OCI-LY3 (cell line): Measurements from ENCODE around the gene MPRIP.

Experiments used
- CTCF ChIP-seq: fragments of 200-600, 300-600 bp; sonication (generic); IDR thresholded peaks from 2 replicates; pipeline ENCODE4 v1.5.1; 2014; ENCODE audit warnings: antibody characterized with exemption, low read length, low read depth
- EZH2phosphoT487 ChIP-seq: fragments of 200-600 bp; shearing (Covaris generic); IDR thresholded peaks from 2 replicates; pipeline ENCODE4 v1.6.1; 2018; ENCODE audit warnings: antibody characterized with exemption, mixed run types, low read depth

DNA sequence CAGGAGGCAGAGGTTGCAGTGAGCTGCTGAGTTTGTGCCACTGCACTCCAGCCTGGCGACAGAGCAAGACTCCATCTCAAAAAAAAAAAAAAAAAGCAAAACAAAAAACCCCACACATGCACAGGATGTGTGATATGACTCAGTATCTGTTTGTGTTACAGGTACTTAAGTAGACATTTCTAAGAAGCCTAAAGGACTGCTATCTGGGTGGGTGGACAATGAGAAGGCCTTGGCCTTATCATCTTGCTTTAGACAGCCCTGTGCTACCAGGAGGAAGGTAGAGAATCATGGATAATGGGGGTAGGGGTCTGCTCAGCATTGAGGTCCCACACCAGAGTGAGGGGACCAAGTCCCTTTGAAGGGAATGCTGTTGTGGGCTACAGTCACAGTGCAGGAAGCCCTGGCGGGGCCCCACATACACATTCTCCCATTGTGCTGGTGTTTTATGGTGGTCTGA is 137.1 kb downstream of the MPRIP start:
- TF ChIP-seq CTCF = no peak
- TF ChIP-seq EZH2phosphoT487 = no peak
